Measurements from ENCODE around the gene MCHR1.

- no peak for TF ChIP-seq CTCF (IDR thresholded peaks at IDR 0.05; ENCODE audit: low read depth, low read length)
- TF ChIP-seq POLR2A (IDR thresholded peaks at IDR 0.05; ENCODE audit: extremely low read depth, insufficient read length) = no peak
- TF ChIP-seq MAX (IDR thresholded peaks at IDR 0.05; ENCODE audit: low read depth, low read length) = no peak
These were observed 15.1 kb downstream of the MCHR1 start for GRCh38 chr22:40694411-40694810.

Data from NB4 (cell line).